ENCODE data around the gene TRIM63.

TRIM63 gene

GRCh38 chr1:26049531-26050247, 17.7 kb downstream of the TRIM63 start:
- Histone ChIP-seq H3K4me3 (ENCODE audit: low read depth, low read length) (no peak overlapping the region), H3K27me3 (replicated peaks) (peaks cover 54% of the 10 kb centered on the region), H3K36me3 (replicated peaks) (no peaks in the 10 kb centered on the region), H3K27ac (no peak overlapping the region)
- TF ChIP-seq, protein P1, sequence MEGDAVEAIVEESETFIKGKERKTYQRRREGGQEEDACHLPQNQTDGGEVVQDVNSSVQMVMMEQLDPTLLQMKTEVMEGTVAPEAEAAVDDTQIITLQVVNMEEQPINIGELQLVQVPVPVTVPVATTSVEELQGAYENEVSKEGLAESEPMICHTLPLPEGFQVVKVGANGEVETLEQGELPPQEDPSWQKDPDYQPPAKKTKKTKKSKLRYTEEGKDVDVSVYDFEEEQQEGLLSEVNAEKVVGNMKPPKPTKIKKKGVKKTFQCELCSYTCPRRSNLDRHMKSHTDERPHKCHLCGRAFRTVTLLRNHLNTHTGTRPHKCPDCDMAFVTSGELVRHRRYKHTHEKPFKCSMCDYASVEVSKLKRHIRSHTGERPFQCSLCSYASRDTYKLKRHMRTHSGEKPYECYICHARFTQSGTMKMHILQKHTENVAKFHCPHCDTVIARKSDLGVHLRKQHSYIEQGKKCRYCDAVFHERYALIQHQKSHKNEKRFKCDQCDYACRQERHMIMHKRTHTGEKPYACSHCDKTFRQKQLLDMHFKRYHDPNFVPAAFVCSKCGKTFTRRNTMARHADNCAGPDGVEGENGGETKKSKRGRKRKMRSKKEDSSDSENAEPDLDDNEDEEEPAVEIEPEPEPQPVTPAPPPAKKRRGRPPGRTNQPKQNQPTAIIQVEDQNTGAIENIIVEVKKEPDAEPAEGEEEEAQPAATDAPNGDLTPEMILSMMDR (IDR thresholded peaks at IDR 0.05; ENCODE audit: low read depth, low read length, missing control alignments), result no peak
- DNase-seq, result no peak
- in situ Hi-C loops (cut with HindIII; ENCODE audit: low pct_ligation_motif_present, low sequenced_read_pairs), result no loop called here

- TF ChIP-seq, protein P1 (IDR thresholded peaks at IDR 0.05; ENCODE audit: low read depth, low read length, missing control alignments), result no peak
- no peak overlapping the region for H3K27ac ChIP-seq
- in situ Hi-C loops (cut with HindIII; ENCODE audit: low pct_ligation_motif_present, low sequenced_read_pairs), result no loop called here
- no peak for DNase-seq
- H3K36me3 ChIP-seq (replicated peaks), result no peaks in the 10 kb centered on the region
- peaks cover 61% of the 10 kb centered on the region for H3K27me3 ChIP-seq (replicated peaks)
- no peak overlapping the region for H3K4me3 ChIP-seq (ENCODE audit: low read depth, low read length)
These were observed 20.1 kb downstream of the TRIM63 start for GRCh38 chr1:26047278-26047874.

GRCh38 chr1:26046246-26047095, 21.0 kb downstream of the TRIM63 start:
- Histone ChIP-seq H3K27me3 (replicated peaks) (peaks cover 67% of the 10 kb centered on the region), H3K27ac (no peak overlapping the region), H3K4me3 (ENCODE audit: low read depth, low read length) (no peak overlapping the region), H3K36me3 (replicated peaks) (no peaks in the 10 kb centered on the region)
- TF ChIP-seq, protein P1 (IDR thresholded peaks at IDR 0.05; ENCODE audit: low read depth, low read length, missing control alignments), result no peak
- in situ Hi-C loops (cut with HindIII; ENCODE audit: low pct_ligation_motif_present, low sequenced_read_pairs), result no loop called here
- DNase-seq, result no peak

DNA sequence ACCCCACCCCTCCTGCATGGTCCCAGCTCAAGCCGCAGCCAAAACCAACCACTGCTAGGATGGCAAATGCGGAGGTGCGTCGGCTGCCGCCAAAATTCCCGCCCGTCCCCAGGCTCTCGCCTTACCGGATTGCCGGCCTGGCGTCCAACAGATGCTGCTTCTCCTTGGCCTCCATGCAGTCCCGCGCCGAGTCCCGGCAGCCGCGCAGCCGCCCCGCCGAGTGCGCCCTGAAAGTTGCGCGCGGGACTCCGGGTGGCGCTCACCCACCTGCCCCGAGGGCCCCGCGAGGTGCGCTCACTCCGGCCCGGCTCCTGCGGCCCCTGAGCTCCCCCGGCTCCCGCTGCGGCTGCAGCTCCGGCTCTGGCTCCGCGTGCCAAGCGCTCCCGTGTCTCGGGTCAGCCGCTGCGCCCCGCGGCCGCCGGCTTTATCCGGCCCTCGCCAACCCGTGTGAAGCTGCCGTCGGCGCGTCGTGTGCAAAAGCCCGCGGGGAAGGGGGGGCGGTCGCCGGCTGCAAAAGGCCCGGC, 21.6 kb downstream of the TRIM63 start, which contains the start of gene SLC30A2:
TSS of gene SLC30A2 (minus strand) at position 397 of the 524 bp plus-strand sequence. CDS start at position 175, 222 bp downstream.
- in situ Hi-C loops (cut with HindIII; ENCODE audit: low pct_ligation_motif_present, low sequenced_read_pairs), result no loop called here
- DNase-seq, result no peak
- TF ChIP-seq, protein P1 (IDR thresholded peaks at IDR 0.05; ENCODE audit: low read depth, low read length, missing control alignments), result no peak
- Histone ChIP-seq H3K36me3 (replicated peaks) (no peaks in the 10 kb centered on the region), H3K27me3 (replicated peaks) (peaks cover 65% of the 10 kb centered on the region), H3K4me3 (ENCODE audit: low read depth, low read length) (no peak within 1 kb of the TSS), H3K27ac (no peak within 1 kb of the TSS)

- Histone ChIP-seq H3K36me3 (replicated peaks) (no peaks in the 10 kb centered on the region), H3K27me3 (replicated peaks) (peaks cover 64% of the 10 kb centered on the region), H3K4me3 (ENCODE audit: low read depth, low read length) (no peak overlapping the region), H3K27ac (no peak overlapping the region)
- no peak for DNase-seq
- TF ChIP-seq, protein P1 (IDR thresholded peaks at IDR 0.05; ENCODE audit: low read depth, low read length, missing control alignments), result no peak
- in situ Hi-C loops (cut with HindIII; ENCODE audit: low pct_ligation_motif_present, low sequenced_read_pairs), result no loop called here
These were observed 22.3 kb downstream of the TRIM63 start for GRCh38 chr1:26044971-26045721.

Measured in brain microvascular endothelial cell (primary cell).